ENCODE measurements around the gene RBMY1F.
"Not testable (repeated sequence)": the region's sequence is repeated elsewhere in the genome, so short reads cannot be mapped to it uniquely, and the experiment has no call there.

Gene RBMY1F

DNA sequence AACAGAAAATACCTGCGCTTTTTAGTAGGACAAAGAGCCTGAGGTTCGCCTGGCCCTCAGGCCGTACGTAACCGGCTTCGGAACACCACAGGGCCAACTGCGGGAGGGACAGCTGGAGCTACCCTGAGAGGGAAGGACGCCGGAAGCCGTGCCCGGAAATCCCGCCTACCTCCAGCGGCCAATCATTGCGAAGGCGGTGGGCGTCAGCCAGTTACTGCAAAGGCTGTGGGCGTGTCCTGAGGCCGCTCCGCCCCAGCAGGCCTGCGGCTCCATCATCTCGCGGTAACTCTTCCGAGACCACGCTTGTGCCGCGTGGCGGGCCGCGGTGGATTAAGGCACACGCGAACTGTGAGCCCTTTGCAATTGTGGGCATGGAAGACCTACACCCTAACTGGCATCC, at the start of gene RBMY1F:
Gene RBMY1F, minus strand, starts transcription at position 101 of the 400 bp plus-strand sequence. CDS start 1,954 bp downstream, outside the sequence.
- H3K9me3 ChIP-seq (ENCODE audit: control insufficient read depth, insufficient read depth, low read length); H3K9ac ChIP-seq (ENCODE audit: low read depth, low read length); H3K36me3 ChIP-seq (ENCODE audit: control insufficient read depth, insufficient read depth, low read length); H3K27me3 ChIP-seq (ENCODE audit: control insufficient read depth, insufficient read depth, low read length); H3K4me3 ChIP-seq (ENCODE audit: low read depth, low read length); H3K4me1 ChIP-seq (ENCODE audit: control insufficient read depth, insufficient read depth, low read length): not testable (repeated sequence)

DNA sequence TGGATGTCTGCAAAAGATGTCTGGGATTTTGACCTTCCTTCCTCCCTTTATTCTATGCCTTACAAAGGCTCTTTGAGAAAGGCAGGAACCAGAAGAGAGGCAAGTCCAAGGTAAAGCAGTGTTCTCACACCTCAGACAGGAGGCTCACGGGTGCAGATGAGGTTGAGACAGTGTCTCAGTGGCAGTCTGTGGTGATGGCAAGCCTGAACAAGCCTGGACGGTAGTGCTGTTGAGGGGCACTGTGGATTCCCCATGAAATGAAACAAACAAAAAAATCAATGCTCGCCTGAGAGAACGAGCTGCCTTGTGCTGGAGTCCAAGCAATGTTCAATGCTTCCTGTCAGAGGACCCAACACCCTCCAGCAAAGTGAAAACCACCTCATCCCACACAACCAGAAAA, 31.6 kb downstream of the RBMY1F start:
- not testable (repeated sequence) for H3K27me3 ChIP-seq (ENCODE audit: control insufficient read depth, insufficient read depth, low read length); H3K36me3 ChIP-seq (ENCODE audit: control insufficient read depth, insufficient read depth, low read length); H3K9me3 ChIP-seq (ENCODE audit: control insufficient read depth, insufficient read depth, low read length); H3K9ac ChIP-seq (ENCODE audit: low read depth, low read length); H3K4me3 ChIP-seq (ENCODE audit: low read depth, low read length); H3K4me1 ChIP-seq (ENCODE audit: control insufficient read depth, insufficient read depth, low read length)

DNA sequence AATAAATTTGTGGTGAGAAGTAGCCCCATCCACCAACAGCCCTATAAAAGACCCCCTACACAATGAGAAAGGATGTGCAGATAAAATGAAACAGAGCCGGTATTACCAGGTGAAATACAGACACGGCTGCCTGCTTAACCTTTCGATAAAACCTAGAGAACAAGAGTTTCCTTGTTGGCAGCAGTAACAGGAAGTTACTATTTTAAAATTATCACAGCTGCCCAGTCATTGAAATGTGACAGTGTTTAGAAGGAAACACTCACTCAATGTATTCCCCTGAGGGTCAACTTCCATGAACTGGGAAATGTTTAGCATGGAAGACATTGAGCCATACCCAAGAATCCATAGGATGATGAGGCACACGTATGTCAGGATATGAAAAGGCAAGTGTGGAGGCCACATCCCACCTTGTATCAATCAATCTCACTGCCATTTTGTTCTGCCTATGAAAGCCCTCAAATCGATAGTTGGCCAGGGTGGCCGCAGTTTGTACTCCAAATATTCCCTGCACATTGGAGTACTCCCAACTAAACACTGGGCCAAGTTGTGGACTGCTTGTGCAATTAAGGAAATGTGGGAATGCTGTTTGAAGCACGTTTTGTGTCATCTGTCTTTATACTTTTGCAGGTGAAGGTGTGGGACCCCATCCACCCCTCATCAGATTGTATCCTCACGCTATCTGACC, 41.6 kb downstream of the RBMY1F start:
- H3K4me1 ChIP-seq (ENCODE audit: control insufficient read depth, insufficient read depth, low read length); H3K36me3 ChIP-seq (ENCODE audit: control insufficient read depth, insufficient read depth, low read length); H3K9me3 ChIP-seq (ENCODE audit: control insufficient read depth, insufficient read depth, low read length); H3K4me3 ChIP-seq (ENCODE audit: low read depth, low read length); H3K9ac ChIP-seq (ENCODE audit: low read depth, low read length); H3K27me3 ChIP-seq (ENCODE audit: control insufficient read depth, insufficient read depth, low read length): not testable (repeated sequence)

DNA sequence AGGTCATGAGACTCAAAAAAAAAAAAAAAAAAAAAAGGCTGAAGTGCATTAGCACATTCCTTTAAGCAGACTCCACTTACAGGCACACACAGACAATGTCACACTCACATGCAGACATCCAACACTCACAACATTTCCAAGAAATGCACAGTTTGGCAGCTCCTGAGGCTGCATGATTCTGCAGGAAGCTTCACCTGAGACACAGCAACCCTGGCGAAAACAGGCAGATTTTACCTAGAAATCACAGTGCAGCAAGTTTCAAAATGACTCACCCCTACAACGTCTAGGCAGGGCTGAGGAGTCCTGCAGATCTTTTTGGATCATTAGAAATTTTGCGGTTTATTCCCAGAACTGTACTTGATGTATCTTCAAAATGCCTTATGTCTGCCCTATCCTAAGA, 48.0 kb downstream of the RBMY1F start:
- not testable (repeated sequence) for H3K9ac ChIP-seq (ENCODE audit: low read depth, low read length); H3K9me3 ChIP-seq (ENCODE audit: control insufficient read depth, insufficient read depth, low read length)

DNA sequence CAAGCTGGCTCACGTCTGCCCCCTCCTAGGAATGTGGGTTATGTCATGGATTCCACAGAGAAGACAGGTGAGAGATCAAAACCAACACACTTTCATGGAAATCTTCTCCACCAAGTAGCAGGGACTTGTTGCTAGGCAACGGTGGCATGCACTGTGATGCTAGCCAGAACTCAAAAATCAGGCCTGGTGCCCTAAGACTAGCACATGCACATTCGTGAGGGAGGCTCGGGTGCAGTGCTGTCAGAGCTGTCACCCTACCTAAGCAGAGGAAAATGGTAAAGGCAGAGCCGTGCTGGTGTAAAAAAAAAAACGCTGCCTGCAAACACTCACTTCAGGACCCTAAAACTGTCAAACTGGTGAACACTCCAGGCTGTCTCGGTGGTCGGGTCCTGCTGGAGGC, 52.2 kb downstream of the RBMY1F start:
- not testable (repeated sequence) for H3K4me1 ChIP-seq (ENCODE audit: control insufficient read depth, insufficient read depth, low read length); H3K9me3 ChIP-seq (ENCODE audit: control insufficient read depth, insufficient read depth, low read length)

More for the DNA sequence above, 48.0 kb downstream of the RBMY1F start:
- not testable (repeated sequence) for H3K4me3 ChIP-seq (ENCODE audit: low read depth, low read length); H3K27me3 ChIP-seq (ENCODE audit: control insufficient read depth, insufficient read depth, low read length); H3K36me3 ChIP-seq (ENCODE audit: control insufficient read depth, insufficient read depth, low read length); H3K4me1 ChIP-seq (ENCODE audit: control insufficient read depth, insufficient read depth, low read length)

More for the DNA sequence above, 52.2 kb downstream of the RBMY1F start:
- not testable (repeated sequence) for H3K9ac ChIP-seq (ENCODE audit: low read depth, low read length); H3K36me3 ChIP-seq (ENCODE audit: control insufficient read depth, insufficient read depth, low read length); H3K4me3 ChIP-seq (ENCODE audit: low read depth, low read length); H3K27me3 ChIP-seq (ENCODE audit: control insufficient read depth, insufficient read depth, low read length)

Measured in iPS-15b (cell line).